HL-60/S4 treated with phorbol 12-myristate 13-acetate at 8.2 ng/mL for 4 days and 3 days (cell line): ENCODE data around the gene APBB1IP.
"Not testable (repeated sequence)": the region's sequence is repeated elsewhere in the genome, so short reads cannot be mapped to it uniquely, and the experiment has no call there.

Experiments
- in situ Hi-C: fragments of 300-500 bp; cut with MboI; formaldehyde crosslinking; loops from 2 replicates; pipeline ENCODE4 v1.15.0; 2022; ENCODE audit warnings: low sequenced_read_pairs

Gene APBB1IP

GRCh38 chr10:26440088-26440470 lies 1.9 kb downstream of the APBB1IP start:
- in situ Hi-C loops: no loop called here

GRCh38 chr10:26441491-26442214 lies 3.5 kb downstream of the APBB1IP start:
- in situ Hi-C loops: no loop called here

DNA sequence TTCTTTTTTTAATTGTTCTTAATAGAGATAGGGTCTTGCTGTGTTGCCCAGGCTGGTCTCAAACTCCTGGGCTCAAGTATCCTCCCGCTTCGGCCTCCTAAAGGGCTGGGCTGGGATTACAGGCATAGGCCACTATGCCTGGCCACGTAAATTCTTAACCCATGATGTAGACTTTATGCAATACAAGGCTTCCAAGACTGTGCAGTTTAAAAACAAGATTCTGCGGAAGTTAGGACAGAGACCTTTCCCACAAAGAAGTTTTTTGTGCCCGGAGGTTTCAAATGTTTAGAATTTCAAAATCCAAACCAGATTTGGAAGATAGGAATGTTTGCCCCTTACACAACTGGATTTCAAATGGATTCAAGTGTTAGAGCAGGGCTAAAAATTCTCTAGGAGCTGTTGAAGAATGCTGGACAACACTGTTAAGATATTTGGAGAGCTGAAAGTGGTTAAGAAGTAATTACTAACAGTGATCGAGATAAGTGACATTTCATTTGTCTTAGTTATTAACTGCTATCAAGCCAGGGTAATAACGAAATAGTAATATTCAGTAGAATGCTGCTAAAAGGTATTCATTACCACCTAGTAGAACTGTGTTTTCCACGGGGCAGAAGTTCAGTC lies 7.4 kb downstream of the APBB1IP start:
- in situ Hi-C loops: no loop called here

DNA sequence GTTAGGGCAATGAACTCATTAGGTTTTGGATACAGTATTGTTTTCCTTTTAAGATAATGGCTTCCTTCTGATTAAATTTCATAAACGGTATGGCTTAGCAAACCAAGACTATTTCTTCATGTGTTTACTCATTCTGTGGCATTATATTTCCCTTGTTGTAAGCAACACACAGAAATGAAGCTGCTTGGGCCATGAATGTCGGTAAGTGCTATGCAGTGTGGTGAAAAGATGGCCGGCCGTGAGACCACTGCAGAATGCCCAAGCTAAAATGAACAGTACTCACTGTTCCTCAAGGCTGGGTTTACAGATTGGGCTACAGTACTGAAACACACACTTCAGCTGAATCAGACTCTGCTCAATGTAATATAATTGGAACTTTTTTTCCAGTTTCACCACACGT lies 8.1 kb downstream of the APBB1IP start:
- in situ Hi-C loops: no loop called here

- in situ Hi-C loops: no loop called here
These were observed 10.2 kb downstream of the APBB1IP start for GRCh38 chr10:26448292-26448691.

GRCh38 chr10:26448706-26449435 lies 10.7 kb downstream of the APBB1IP start:
- in situ Hi-C loops: no loop called here

DNA sequence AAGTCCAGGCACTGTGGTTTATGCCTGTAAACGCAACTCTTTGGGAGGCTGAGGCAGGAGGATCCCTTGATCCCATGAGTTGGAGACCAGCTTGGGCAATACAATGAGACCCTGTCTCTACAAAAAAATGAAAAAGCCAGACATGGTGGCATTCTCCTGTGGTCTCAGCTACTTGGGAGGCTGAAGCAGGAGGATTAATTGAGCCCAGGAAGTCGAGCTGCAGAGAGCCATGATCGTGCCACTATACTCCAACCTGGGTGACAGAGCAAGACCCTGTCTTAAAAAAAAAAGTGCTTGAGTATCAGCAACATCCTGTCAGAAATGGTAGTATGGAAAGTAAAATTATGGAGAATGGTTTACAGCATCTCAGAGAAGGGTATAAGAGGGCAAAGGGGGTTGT lies 11.6 kb downstream of the APBB1IP start:
- in situ Hi-C loops: no loop called here

GRCh38 chr10:26451903-26452302 lies 13.8 kb downstream of the APBB1IP start:
- in situ Hi-C loops: no loop called here

- in situ Hi-C loops: no loop called here
These were observed 15.7 kb downstream of the APBB1IP start for GRCh38 chr10:26453850-26454249.

GRCh38 chr10:26454891-26455290 lies 16.8 kb downstream of the APBB1IP start:
- in situ Hi-C loops: no loop called here

DNA sequence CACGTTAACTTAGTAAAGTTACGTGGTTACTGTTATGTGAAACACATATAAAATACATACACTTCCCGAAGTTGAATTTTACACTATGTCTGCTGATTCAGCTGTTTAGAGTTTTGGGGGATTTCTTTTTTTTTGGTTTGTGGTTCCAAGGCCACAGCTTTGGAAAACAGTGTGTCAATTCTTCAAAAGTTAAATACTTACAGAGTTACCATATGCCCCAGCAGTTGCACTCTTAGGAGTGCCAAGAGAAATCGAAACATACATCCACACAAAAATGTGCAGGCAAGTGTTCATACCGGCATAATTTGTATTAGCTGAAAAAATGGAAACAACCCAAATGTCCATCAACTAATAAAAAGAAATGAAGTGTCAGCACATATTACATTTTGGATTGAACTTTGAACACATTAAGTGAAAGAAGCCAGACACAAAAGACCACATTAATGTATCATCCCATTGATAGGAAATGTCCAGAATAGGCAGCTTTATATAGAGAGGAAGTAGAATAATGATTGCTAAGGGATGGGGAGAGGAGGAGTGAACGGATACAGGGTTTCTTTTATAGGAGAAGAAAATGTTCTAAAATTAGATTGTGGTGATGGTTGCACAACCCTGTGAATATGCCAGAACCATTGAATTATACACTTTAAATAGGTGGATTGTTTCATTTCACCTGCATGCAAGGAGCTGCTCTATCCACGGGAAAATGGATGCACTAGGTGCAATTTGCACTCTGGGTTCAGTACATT lies 17.6 kb downstream of the APBB1IP start:
- in situ Hi-C loops: no loop called here

DNA sequence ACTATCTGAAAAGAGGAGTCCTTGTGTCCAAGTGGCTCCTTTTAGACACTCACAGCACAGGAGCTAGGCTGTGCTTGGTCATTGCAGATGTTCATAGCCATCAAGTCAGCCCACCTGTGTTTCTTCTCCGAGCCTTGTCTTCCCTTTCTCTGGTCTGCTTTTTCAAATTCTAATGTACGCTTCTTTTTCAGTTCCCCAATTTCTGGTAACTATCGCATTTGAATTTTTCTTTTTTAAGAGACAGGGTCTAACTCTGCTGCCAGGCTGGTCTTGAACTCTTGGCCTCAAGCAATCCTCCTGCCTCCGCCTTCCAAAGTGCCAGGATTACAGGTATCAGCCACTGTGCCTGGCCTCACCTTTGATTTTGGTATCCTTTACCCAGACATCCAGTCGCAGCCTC lies 18.9 kb downstream of the APBB1IP start:
- in situ Hi-C loops: no loop called here

- in situ Hi-C loops: no loop called here
These were observed 22.6 kb downstream of the APBB1IP start for GRCh38 chr10:26460736-26461135.

GRCh38 chr10:26463986-26464385 lies 25.8 kb downstream of the APBB1IP start:
- in situ Hi-C loops: no loop called here

DNA sequence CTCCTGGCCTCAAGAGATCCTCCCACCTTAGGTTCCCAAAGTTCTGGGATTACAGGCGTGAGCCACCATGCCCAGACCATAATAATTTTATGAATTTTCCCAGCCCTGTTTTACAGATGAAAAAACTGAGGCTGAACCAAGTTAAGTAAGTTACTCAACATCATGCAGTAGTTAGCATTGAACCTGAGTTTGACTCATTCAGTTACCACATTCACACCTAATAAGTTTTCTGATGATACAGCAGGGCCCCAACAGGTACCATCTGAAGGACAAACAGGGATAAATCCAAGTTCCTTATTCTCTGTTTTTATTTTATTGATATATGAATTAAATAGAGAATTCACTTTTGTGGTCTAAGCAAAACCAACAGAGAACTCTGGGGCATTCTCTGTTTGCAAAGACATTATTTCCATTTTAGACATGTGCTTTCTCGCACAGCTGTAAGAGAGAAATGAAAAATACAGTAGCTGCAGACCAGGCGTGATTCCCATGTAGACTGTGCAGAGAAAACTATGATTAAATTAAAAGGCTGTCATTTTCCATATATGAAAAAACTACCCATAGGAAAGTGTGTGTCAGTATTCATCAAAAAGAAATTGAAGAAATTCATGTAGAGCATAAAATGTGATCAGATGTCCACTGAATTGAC lies 26.6 kb downstream of the APBB1IP start:
- in situ Hi-C loops: no loop called here

DNA sequence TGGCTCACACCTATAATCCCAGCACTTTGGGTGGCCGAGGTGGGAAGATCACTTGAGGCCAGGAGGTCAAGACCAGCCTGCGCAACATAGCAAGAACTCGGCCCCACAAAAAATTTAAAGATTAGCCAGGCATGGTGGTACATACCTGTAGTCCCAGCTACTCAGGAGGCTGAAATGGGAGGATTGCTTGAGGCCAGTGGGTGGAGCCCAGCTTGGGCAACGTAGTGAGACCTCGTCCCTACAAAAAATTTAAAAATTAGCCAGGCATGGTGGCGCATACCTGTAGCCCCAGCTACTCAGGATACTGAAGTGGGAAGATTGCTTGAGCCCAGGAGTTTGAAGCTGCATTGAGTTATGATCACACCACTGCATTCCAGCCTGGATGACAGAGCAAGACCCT lies 28.4 kb downstream of the APBB1IP start:
- in situ Hi-C loops: not testable (repeated sequence)

DNA sequence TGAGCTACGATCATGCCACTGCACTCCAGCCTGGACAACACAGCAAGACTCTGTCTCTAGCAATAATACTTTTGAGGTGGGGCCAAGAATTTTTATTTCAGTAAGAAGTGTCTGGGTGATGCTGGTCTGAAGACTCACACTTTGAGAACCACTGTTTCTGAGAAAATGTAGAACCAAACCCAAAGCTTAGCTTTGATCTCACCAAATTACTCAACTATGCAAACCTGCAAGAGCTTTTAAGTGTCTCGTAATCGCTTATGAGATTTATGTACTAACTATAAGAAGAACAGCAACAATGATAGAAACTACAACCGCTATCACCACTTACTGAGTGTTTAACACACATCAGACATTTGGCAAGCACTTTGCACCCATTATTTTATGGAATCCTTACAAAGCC lies 29.5 kb downstream of the APBB1IP start:
- in situ Hi-C loops: no loop called here

- in situ Hi-C loops: no loop called here
These were observed 30.1 kb downstream of the APBB1IP start for GRCh38 chr10:26468291-26468690.

GRCh38 chr10:26468700-26469099 lies 30.6 kb downstream of the APBB1IP start:
- in situ Hi-C loops: no loop called here

DNA sequence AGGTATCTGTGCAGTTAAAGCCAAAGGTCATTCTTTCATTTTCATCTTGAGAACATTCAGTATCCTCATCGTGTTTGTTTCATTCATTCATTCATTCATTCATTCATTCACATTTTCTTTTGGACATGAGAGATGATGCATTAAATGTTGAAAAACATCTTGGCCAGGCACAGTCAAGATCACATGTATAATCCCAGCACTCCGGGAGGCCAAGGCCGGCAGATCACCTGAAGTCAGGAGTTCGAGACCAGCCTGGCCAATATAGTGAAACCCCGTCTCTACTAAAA lies 34.3 kb downstream of the APBB1IP start:
- in situ Hi-C loops: no loop called here

GRCh38 chr10:26474026-26474425 lies 35.9 kb downstream of the APBB1IP start:
- in situ Hi-C loops: no loop called here
